Stimulated activated naive CD4-positive, alpha-beta T cell treated with Interleukin-2 at 50 U/mL for 16 hours (primary cell): Measurements from ENCODE around the gene EVA1C.
"Not testable (repeated sequence)": the region's sequence is repeated elsewhere in the genome, so short reads cannot be mapped to it uniquely, and the experiment has no call there.

Experiments
- DNase-seq: peaks from one replicate; lab custom pipeline; 2025; lab: John Stamatoyannopoulos, UW

EVA1C gene

DNA sequence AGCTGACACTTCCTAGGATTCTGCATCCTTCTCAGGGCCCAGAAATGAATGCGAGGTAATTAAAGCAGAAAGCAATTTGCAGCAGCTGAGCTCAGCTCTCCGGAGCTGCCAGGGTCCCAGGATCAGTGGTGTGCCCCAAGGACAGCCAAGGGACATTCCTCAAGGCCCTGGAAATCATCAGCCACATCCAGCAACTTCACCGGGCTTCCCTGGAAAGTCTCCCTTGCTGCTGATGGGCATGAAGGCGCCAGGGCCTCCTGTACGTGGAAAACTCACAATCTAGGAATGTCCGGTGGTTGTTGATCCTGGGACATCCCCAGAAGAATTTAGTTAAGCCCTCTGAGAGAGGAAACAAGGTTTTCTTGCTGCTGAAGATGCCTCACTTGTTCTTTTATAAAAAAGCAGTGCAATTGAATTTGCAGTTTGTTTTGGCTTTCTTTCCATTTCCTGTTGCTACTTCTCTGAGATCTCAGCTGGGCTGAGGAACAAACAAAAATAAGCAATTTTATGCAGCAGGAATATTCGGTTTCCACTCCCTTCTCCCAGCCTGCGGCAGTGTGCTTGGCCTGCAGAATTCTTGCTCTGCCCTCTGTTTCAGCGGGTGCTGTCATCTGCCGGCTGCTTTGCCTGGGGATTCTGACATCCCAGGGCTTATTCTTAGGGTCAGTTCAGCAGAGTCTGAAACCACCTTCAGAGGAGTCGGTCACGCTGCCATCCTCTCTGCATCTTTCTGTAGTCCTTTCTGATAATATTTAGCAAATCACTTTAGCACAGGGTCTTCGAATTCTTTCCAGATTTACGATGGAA lies 86.9 kb downstream of the EVA1C start:
- no peak for DNase-seq

DNA sequence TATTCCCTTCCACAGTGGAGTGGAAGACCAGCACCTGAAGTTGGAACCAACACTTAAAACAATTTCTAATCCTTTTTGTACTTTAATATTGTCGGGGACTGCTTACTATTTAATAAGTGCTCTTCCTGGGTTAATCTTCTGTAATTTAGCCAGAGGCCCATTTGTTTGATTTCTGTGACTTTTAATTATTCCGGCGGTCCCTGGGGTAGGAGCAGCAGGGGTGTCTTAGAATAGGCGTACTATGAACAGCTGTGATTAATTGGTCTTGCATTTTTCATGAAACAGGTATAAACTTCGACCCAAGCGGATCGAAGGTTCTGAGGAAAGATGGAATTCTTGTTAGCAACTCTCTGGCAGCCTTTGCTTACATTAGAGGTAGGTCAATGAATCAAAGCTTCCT lies 91.1 kb downstream of the EVA1C start:
- DNase-seq = not testable (repeated sequence)

DNA sequence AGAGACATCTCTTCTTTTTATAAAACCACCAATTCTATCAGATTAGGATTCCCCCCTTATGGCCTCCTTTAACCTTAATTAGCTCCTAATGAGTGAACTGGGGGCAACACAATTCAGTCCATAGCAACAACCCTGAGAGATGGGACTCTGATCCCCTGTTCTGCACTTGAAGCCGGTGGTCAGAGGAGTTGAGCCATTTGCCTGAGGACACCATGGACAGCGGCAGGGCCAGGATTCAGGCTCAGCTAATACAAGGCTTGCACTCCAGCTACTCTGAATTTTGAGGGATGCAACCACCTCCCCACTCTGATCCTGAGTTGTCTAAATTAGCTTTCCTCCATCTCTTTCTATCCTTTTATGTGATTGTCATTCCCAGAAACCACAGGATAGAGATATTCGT lies 93.3 kb downstream of the EVA1C start:
- DNase-seq = not testable (repeated sequence)

DNA sequence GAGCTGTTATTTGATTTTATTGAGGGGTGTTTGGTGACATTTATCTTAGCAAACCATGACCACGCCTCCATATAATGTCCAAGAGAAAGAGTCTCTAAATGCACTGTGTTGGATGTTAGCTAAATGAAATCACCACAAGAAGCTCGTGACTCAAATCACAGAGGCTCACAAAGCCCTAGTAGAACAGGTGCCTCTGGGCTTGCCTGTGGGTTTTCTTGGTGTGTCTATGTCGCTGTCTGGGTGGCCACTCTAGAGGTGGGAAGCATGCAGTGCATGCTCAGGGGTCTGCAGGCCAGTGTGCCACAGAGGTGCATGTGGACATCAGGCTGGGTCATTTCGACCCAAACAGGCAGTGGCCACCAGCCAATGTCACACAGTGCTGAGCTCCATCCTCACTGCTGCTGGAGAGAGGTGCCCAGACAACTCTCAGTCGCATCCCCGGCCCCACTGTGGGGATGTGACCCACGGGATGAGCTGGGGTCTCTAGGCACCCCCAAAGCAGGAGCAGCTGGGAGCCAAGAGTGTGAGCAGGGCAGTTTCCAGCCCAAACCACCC lies 94.0 kb downstream of the EVA1C start:
- not testable (repeated sequence) for DNase-seq

DNA sequence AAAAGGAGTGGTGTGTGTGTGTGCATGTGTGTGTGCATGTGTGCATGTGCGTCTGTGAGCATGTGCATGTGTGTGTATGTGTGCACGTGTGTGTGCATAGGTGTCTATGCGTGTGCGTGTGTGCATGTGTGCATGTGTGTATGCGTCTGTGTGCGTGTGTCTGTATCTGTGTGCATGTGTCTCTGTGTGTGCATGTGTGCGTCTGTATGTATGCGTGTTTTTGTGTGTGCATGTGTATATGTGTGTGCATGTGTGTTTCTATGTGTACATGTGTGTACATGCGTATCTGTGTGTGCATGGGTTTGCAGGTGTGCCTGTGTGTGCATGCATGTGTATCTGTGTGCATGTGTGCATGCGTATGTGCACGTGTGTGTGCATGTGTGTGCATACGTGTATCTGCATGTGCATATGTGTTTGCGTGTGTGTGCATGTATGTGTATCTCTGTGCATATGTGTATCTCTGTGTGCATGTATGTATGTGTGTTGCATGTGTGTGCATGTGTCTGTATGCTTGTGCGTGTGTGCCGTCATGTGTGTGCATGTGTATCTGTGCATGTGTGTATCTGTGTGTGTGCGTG lies 94.9 kb downstream of the EVA1C start:
- DNase-seq = no peak

DNA sequence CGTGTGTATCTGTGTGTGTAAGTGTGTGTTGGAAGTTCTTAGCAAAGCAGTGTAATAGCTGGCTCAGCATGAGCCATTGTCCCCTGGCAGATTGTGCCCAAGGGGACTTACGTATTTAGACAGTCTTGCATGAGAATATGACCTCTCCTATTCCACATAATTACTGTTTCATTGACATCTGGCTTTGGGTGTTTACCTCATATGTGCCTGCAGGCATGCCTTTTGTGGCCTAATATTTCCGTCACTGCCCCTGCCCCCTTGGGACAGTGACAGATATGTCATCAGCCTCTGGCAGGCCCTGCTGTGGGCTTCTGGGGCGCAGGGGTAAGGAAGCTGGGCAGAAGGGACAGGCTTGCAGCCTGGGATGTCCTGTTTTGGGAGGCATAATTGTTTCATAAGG lies 95.5 kb downstream of the EVA1C start:
- not testable (repeated sequence) for DNase-seq

DNA sequence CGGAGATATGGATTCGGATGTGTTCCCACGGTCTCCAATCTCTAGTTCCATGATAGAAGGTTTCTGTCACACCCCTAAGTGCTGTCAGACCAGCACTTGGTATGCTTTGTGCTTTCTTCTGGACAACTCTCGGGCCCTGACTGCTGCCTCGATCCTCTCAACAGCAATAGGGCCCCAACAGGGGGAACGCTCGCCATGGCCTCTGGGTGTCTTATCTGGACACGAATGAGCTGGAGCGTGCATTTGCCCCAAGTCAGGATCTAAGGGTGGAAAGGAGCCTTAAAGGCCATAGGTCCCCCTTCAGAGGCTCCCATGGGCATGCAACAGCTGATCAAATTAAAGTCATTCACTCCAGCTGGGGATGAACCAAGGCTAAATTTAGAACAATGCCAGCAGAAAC lies 96.1 kb downstream of the EVA1C start:
- no peak for DNase-seq

DNA sequence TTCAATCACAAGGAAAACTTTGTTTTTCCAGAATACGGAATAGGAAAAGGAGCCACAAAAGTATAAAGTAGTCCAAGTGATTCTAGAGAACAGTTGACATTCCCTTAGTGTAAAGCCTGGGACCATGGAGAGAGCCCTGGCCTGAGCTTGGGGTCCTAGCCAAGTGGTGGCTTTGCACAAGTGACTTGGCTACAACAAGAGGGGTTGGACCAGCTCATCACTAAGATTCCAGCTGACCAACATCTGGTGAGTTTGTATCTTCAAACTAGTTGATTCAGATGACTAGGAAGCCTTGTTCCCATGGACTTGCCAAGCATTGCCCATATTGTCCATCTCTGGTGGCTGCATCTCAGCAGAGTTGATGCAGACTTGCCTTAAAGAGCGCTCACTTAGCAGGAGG lies 96.5 kb downstream of the EVA1C start:
- not testable (repeated sequence) for DNase-seq

DNA sequence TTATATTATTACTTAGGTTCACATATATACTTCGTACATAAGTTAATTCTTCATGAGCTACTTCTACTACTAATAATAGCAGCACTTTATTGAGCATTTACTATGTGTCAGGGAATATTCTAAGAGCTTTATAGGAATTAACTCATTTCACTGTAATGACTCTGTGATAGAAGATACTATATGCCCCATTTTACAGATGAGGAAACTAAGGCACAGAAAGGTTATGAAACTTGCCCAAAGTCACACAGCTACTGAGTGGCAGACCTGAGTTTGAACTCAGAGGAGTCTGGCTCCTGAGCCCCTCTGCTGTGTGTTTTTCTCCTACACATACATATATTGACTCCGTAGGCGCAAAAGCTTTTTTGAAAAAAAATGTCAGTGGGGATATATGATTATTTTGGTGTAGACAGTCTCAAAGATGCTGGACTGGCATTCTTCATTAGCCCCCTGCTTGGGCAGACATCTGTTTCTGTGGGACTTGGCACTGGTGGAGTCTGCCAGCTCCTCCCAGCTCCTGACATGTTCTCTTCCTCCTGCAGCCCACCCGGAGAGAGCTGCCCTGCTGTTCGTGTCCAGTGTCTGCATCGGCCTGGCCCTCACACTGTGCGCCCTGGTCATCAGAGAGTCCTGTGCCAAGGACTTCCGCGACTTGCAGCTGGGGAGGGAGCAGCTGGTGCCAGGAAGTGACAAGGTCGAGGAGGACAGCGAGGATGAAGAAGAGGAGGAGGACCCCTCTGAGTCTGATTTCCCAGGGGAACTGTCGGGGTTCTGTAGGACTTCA lies 102.0 kb downstream of the EVA1C start:
- no peak for DNase-seq

DNA sequence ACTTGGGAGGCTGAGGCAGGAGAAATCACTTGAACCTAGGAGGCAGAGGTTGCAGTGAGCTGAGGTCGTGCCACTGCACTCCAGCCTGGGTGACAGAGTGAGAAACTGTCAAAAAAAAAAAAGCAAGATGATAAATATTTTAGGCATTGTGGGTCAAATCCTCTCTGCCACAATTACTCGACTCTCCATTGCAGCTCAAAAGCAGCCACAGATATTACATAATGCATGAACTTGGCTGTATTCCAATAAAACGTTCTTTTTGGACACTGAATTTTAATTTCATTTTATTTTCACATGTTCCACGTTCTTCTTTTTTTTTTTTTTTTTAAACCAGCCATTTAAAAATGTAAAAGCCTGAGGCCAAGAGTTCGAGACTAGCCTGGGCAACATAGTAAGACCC lies 103.4 kb downstream of the EVA1C start:
- no peak for DNase-seq

DNA sequence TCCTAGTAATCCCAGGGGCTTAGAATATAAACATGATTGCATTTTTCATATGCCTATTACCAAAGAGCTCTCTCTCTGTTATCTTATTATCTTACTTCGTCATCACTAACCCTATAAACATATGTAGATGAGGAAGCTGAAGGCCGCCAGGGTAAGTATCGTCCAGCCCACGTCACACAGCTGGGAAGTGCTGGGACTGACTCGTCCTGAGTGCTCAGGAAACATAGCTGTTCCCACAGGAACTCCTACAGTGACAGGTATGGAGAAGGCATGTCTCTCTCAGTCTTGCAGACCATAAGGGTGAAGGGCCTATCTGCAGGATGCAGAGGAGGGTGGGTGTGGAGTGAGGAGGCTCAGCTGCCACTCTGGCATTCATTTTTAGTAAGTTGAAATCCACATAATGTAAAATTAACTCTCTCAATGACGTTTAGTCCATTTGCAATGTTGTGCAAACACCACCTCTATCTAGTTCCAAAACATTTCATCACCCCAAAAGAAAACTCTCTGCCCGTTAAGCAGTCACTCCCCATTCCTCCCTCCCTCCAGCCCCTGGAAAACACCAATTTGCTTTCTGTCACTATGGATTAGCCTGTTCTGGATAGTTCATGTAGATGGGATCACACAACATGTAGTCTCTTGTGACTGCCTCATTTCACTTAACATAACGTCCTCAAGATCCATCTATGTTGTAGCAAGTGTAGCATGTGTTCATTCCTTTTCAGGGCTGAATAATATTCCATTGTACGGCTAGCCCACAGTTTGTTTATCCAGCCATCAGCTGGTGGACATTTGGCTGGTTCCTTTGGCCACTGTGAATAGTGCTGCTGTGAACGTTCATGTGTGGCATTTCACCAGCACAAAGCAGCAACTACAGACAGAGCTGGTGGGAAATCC lies 104.5 kb downstream of the EVA1C start:
- no peak for DNase-seq

DNA sequence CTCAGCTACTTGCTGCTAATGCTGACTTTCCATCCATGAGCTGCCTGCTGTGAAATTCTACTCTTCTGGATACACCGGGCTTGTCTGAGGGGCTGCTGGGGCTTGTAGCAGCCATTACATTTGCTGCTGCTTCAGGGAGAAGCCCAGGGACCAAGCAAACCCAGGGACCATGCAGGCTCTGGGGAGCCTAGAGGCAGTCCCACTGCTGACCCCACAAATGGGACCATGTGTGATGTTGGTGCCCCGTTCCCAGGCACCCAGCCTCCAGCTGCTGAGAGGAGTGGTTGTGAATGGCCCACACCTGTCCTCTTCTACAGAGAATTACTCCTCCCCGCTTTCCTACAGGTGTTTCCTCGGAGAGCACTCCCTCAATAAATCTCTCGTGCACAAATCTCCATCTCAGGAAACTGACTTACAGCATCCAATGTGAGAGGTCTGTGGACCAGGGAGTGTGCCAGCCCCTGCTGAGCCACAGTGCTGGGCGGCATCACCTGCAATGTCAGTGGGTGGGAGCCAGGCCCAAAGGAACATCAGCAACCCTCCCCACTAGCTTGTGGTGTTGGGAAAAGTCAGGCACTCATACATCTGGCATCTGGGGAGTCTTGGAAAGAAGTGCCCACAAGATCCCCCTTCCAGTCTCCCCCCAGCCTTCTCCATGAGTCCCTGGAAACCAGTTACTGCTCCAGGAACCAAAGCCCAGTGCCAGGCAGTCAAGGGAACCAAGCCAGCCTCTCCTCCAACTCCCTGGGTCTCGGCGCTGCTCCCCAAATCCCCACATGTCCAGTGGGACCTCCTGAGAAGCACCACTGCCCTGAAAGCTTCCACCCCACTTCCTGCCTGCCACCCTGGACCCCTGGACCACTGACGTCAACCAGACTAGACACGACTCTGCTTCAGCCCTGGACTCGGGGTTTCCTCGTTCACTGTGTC lies 107.7 kb downstream of the EVA1C start:
- DNase-seq = no peak

DNA sequence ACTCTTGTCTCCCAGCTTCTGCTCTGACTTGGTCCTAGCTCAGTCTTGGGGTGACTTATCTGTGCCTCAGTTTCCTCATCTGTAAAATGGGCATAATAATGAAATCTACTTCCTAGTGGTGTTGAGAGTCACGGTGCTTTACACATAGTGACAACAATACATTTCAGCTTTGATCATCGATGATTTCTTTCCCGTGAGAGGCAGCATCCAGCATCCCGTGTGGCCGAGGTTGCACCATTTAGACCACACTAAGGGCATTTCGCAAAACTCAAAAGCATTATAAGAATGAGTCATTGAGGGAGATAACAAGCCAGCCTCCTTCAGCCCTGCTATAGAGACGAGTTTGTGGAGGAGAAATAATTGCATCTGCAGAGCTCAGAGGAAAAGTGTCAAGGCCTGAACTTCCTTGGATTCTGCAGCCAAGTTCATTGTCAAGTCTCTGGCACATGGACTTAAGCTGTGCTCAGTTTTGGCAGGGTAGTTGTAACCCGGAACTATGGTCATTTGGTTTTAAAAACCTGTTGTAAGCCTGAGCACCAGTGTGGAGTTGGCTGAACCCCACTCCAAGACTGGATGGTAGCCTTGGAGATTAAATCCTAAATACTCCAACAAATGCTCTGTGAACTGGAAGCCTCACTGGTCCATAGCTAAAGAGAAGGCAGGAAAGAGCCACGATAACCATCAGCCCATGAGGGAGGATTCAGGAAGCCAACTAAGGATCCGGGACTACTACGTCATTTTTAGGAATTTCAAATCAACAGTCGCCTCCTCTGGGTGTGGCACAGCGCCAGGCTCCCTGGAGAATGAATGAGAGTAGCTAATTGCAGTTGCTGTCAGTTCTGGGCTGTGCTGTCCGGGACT lies 108.6 kb downstream of the EVA1C start:
- no peak for DNase-seq

DNA sequence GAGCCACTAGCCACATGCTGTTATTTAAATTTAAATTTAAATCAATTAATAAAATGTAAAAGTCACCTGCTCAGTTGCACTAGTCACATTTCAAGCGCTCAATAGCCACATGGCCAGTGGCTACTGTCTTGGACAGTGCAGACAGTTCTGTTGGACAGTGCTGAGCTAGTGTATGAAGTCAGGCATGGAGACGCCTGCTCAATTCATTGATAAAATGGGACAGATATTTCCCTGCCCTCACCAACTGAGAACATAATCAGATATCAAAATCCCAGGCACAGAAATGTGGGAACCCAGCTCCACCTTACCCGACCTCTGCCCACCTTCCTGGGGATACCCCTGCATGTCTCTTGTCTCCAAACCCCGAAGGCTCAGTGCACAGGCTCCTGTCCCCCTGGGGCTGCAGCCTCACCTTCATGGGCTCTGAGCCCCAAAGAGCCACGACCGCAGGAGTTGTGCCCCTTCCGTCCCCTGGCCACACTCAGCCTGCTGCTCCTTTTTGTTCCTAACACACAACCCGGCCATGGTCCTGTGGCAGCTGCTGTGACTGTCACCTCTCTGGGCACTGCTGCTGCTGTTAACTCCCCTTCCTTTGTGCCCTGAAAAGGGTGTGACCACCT lies 109.3 kb downstream of the EVA1C start:
- no peak for DNase-seq

DNA sequence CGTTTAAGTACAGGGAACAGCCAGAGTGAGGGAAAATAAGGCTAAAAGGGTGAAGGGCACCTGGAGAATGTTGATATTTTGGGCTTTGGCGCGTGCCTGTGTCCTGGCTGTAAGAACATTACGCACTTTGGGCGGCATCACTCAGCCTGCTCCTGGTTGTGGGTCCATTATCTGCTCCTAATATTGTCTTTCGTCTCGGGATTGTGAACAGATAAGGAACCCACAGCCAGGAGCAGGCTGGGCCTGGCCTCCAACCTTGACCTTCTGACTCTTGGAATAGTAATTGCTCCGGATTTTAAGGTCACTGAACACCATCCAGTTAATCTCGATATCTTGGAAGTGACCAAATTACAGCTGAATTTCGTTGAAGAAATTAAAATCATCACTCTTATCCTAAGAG lies 111.0 kb downstream of the EVA1C start:
- DNase-seq = no peak

DNA sequence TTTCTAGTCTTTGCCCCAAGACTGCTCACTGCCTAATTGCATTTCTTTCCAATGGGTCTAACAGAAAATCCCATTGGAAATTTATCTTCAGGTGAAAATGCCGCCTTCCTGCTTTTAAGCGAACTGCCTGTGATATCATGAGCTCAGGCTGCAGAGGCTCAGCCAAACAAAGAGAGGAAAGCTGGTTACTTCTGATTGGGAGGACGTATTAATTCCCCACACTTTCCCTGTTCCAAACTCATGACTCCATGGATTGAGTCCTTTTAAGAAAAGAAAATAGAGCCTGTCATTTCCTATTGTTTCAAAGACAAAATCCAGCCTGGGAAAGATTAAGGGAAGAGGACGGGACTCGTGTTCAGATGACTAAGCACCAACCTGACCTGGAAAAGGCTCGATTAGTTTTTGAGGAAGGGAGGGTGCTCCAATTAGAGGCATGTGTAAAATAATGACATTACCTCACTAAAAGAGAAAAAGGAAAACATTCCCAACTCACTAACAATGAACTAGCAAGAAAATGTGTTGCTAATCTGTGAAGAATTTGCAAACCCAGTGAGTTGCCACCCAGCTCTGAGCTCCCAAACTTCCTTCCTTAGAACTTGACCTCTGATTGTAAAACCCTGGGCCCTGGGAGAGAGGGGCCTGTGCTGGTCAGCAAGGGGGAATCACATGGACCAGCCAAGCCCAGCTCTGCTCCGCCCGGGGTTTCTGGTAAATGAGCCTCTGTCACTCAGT lies 111.6 kb downstream of the EVA1C start:
- DNase-seq = no peak

DNA sequence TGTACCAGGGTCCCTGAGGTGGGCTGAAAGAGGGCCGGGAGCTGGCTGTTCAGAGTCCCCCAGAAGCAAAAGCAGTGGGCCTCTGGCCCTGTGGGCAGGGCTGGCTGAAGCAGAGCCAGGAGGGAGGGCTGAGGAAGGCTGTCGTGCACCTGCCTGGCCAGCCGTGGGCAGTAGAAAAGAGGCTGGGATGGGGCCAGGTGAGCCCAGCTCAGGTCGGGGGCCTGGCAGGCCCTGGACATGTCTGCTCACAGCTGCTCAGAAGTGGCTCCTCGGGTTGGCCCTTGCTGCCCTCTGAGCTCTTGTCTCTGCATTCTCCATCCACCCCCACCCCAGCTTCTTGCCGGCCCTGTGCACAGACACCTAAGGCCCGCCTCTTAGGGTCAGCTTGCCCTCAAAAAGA lies 112.8 kb downstream of the EVA1C start:
- DNase-seq = no peak

DNA sequence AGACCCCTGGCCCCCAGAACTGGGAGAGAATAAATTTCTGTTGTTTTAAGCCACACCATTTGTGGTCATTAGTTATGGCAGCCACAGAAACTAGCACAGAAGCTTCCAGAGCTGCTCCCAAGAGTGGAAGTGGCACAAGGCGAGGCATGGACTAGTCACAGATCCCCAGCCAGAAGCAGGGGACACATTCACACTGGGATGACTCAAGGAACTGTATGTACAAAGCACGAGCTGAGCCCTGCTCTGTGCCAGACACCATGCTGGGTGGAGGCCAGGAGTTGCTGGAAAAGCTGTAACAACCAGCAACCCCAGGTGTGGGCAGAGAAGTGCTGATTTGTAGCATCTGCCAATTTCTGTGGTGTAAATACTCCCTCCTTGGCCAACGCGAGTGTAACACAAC lies 117.2 kb downstream of the EVA1C start:
- no peak for DNase-seq
